ENCODE data around the gene GLT1D1. TPM values are rescaled to one million over a fixed set of nuclear protein-coding genes. Genes with fewer than 3 reads are reported as not detected.

The GLT1D1 gene
- total and polyA plus RNA-seq, 2 donors (not counting 3 experiments of a cell fraction or from before 2014, with no cell fraction given), result not detected

DNA sequence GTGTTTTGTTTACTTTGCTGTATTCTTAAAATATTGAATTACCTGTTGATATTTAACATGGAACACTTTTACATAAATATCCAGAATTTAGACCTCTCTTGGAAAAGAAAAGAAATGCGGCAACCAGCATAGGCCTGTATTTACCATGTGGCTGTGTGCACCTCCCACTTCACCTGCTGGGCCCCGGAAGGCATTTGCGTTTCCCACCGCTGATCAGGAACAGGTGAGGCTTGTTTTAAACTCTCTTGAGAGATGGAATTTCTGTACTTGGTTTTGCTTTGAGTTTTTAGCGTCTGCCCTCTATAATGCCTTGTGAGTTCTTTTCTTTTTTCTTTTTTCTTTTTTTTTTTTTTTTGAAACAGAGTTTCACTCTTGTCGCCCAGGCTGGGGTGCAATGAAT, 124.2 kb downstream of the GLT1D1 start:
- no peak for DNase-seq (ENCODE audit: low read depth, low spot score)
- no peaks in the 10 kb centered on the region for H4K20me1 ChIP-seq (replicated peaks; ENCODE audit: control insufficient read depth, extremely low read depth, insufficient read depth, low read length)
- H3K4me1 ChIP-seq (ENCODE audit: control insufficient read depth, extremely low read depth, insufficient read depth, low read length), result no peaks in the 10 kb centered on the region
- ChIA-PET POLR2A (no interaction called here), CTCF (no interaction called here)
- BruUV-seq (replicated peaks), result no TSS peak
- no peak overlapping the region for H3K4me2 ChIP-seq (ENCODE audit: insufficient read depth, low read length)
- H3K27ac ChIP-seq (ENCODE audit: insufficient read depth, low read depth, low read length), result no peak overlapping the region
- no peak overlapping the region for H2AFZ ChIP-seq (ENCODE audit: low read depth, low read length)
- peaks cover 16% of the 10 kb centered on the region for H3K9me3 ChIP-seq (replicated peaks; ENCODE audit: control insufficient read depth, insufficient read depth, low read length)
- no peaks in the 10 kb centered on the region for H3K36me3 ChIP-seq (ENCODE audit: control insufficient read depth in 2 of 2, extremely low read depth in 1 of 2, insufficient read depth in 2 of 2, low read length in 2 of 2)
- H3K4me3 ChIP-seq (replicated peaks in 1 of 3; ENCODE audit: insufficient read depth in 1 of 3, low read depth in 1 of 3, low read length in 3 of 3), result no peak overlapping the region
- H3K79me2 ChIP-seq (ENCODE audit: control insufficient read depth, insufficient read depth, low read length), result no peaks in the 10 kb centered on the region
- H3K9ac ChIP-seq (replicated peaks; ENCODE audit: extremely low read depth, insufficient read depth, low read length), result no peak overlapping the region
- dilution Hi-C loops (cut with MboI; ENCODE audit: extremely low pct_ligation_motif_present, low sequenced_read_pairs) (no loop called here), intact Hi-C loops (cut with micrococcal nuclease) (no loop called here)
- H3K9me1 ChIP-seq (replicated peaks; ENCODE audit: control insufficient read depth, extremely low read depth, insufficient read depth, low read length), result no peaks in the 10 kb centered on the region
- TF ChIP-seq POLR2AphosphoS5 (IDR thresholded peaks at IDR 0.05; ENCODE audit: insufficient read depth, low read depth, low read length), result no peak
- TF ChIP-seq GATA2 (IDR thresholded peaks at IDR 0.05; ENCODE audit: insufficient read depth, insufficient read length, low read depth, low read length), result no peak
- no peak for TF ChIP-seq EZH2 (IDR thresholded peaks at IDR 0.05; ENCODE audit: borderline replicate concordance, low read depth, low read length, severe bottlenecking)
- no peak for TF ChIP-seq MYC (IDR thresholded peaks at IDR 0.05; ENCODE audit: low read depth, low read length)
- no peak for TF ChIP-seq JUN (IDR thresholded peaks at IDR 0.05; ENCODE audit: borderline replicate concordance, insufficient read depth, insufficient read length, low read depth)
- TF ChIP-seq, protein P1, sequence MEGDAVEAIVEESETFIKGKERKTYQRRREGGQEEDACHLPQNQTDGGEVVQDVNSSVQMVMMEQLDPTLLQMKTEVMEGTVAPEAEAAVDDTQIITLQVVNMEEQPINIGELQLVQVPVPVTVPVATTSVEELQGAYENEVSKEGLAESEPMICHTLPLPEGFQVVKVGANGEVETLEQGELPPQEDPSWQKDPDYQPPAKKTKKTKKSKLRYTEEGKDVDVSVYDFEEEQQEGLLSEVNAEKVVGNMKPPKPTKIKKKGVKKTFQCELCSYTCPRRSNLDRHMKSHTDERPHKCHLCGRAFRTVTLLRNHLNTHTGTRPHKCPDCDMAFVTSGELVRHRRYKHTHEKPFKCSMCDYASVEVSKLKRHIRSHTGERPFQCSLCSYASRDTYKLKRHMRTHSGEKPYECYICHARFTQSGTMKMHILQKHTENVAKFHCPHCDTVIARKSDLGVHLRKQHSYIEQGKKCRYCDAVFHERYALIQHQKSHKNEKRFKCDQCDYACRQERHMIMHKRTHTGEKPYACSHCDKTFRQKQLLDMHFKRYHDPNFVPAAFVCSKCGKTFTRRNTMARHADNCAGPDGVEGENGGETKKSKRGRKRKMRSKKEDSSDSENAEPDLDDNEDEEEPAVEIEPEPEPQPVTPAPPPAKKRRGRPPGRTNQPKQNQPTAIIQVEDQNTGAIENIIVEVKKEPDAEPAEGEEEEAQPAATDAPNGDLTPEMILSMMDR (IDR thresholded peaks at IDR 0.05; ENCODE audit: extremely low read depth in 1 of 2, insufficient read depth in 1 of 2, low read depth in 1 of 2, low read length in 2 of 2), result no peak
- TF ChIP-seq FOS (IDR thresholded peaks at IDR 0.05; ENCODE audit: borderline replicate concordance, insufficient read depth, low read length), result no peak
- TF ChIP-seq POLR2A (IDR thresholded peaks at IDR 0.05; ENCODE audit: low read depth, low read length), result no peak
- TF ChIP-seq, protein P2, sequence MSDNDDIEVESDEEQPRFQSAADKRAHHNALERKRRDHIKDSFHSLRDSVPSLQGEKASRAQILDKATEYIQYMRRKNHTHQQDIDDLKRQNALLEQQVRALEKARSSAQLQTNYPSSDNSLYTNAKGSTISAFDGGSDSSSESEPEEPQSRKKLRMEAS (IDR thresholded peaks at IDR 0.05; ENCODE audit: insufficient read depth, insufficient read length), result no peak
- no peak for FAIRE-seq
- no peaks in the 10 kb centered on the region for H3K27me3 ChIP-seq (ENCODE audit: control insufficient read depth in 2 of 2, insufficient read depth in 2 of 2, low read length in 2 of 2)

Measured in endothelial cell of umbilical vein (primary cell).